Measurements from ENCODE around the gene NUP54.

NUP54 gene

DNA sequence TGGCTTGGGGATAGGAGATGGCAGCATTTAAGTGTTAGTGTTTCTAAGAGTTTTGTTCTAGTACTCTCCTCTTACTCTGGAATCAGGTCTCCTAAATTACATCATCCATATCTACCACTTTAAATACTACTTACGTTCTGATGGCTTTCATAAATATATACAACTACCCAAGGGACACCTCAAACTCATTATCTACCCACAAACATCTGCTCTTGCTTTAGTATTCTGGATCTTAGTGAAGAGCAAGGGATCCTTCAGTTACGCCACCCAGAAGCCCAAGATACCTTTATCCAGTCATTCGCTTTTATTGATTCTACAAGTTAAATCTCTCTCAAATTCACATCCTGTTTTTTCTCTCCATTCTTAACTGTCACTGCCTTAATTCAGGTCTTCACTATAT, 7.0 kb downstream of the NUP54 start:
- no peak for FAIRE-seq

DNA sequence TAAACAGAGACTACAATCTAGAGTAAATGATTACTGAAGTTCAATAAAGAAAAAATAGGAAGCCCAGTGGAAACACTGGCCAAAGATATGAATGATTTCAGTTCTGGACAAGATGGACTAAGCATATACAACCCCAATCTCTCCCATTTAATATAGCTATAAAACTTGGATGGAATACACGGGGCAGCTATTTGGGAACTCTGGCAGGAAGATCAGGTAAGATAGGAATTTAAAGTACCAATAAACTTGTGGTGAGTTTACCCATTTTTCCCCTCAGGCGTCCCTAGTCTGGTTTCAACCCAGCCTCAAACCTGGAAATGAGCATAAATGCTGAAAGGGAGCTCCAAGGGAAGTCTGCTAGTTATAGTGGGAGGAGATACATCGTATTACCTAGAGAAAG, 20.4 kb downstream of the NUP54 start:
- no peak for FAIRE-seq

DNA sequence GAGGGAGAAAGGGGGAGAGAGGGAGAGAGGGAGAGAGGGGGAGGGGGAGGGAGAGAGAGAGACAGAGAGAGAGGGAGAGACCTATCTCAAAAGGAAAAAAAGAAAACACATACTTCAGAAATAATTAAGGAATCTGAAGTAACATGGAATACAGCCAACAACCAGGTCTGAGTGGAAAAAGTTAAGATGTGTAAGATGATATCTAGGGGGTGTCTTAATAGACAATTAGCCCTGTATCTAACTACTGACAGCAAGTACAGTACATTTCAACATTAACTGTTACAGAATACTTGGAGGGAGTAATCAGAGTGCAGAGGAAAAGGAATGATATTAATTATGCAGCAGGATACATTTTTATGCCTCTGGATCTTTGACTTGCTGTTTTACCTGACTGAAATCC, 22.4 kb downstream of the NUP54 start:
- FAIRE-seq, result no peak

DNA sequence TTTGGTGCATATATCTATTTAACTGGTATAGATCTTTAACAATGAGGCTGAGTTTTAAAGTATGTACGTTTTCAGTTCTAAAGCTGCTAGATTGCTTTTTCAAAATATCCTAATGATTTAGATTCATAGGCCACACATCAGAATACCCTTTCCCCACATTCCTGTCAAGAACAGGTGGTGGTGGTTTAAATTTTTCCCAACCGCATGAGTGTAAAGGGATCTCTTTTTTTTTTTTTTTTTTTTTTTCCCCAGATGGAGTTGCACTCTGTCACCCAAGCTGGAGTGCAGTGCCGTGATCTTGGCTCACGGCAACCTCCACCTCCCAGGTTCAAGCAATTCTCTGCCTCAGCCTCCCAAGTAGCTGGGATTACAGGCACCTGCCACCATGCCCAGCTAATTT, 28.0 kb downstream of the NUP54 start:
- no peak for FAIRE-seq

DNA sequence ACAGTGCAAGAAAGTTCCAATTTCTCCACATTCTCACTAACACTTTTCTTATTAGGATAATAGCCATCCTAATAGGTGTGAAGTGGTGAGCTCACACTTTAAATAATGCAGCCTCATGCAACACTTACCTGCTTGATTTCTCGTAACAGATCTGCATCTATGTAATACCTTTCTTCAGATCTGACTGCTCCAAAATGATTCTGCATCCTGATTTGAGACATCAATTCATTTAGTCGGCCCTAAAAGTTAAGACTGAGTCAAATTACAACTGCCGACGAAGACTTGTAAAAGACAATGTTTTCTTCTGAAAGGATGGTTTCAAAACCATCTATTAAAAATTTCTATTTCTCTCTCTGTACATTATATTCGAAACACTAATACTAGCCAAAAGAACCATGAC, 30.7 kb downstream of the NUP54 start:
- no peak for FAIRE-seq

DNA sequence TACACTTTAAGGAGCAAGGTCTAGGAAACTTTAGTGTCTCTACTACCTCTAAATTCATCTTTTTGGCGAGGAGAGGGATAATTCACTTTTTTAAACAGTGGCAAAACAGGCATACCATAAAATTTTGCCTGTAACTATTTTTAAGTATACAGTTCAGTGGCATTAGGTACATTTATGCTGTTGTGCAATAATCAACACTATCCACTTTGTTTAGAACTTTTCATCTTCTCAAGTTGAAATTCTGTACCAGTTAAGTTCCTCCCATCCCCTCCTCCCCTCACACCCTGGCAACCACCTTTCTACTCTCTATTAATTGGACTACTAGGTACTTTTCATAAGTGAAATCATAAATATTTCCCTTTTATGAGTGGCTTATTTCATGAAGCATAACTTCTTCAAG, 31.4 kb downstream of the NUP54 start:
- FAIRE-seq, result no peak

DNA sequence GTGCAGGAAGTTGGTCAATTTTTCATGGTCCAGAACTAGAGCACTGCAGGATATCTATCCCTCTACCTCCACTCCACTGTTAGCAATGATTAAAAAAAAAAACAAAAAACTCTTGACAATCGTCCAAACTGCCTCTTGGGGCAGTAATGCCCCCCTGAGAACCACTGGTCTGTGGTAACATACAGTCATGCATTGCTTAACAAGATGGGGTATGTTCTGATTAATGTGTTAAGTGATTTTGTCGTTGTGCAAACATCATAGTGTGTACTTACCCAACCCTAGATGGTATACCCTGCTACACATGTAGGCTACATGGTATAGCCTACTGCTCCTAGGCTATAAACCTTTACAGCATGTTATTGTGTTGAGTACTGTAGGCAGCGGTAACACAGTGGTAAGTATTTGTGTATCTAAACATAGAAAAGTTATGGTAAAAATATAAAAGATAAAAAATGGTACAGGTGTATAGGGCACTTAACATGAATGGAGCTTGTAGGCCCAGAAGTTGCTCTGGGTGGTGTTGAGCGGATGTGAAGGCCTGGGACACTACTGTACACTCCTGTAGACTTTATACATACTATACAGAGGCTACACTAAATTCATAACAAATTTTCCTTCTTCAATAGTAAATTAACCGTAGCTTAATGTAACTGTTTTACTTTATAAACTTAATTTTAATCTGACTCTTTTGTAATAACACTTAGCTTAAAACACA, 39.6 kb downstream of the NUP54 start:
- no peak for FAIRE-seq

DNA sequence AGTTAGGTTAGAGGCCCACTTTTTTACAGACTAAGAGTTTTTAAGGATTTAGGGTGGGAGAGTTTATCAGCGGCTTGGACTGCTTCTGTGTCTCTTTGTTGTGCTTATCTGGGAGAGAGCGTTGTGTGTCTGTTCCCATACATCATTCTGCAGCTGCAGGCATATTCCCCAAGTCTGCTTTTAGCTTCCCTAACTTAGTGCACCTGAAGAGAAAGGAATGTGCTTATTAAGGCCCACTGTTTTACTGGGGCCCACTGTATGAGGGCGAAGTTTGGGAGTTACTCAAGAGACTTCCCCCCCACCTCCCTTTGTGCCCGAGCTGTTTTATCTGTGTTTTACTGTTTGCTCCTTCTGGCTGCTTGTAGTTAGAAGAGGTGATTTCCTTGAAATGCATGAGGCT, 41.8 kb downstream of the NUP54 start:
- no peak for FAIRE-seq

DNA sequence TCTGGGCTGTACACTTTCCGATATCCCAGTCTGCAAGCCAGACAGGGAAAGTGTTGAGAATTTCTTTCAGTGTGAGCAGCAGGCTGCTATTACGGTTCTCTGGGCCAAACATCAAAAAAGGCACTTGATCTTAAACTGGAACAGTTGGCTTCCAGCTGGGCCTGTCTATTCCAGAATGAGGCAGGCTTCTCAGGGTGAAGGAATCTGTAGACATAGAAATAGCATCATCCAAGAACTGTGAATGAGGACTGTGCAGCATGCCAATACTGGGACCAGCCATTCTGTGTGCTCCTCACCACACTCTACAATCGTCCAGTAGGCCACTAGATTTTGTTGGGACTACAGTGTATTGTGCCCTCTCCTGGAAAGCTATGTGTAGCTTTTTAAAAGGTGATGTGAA, 42.5 kb downstream of the NUP54 start:
- no peak for FAIRE-seq

DNA sequence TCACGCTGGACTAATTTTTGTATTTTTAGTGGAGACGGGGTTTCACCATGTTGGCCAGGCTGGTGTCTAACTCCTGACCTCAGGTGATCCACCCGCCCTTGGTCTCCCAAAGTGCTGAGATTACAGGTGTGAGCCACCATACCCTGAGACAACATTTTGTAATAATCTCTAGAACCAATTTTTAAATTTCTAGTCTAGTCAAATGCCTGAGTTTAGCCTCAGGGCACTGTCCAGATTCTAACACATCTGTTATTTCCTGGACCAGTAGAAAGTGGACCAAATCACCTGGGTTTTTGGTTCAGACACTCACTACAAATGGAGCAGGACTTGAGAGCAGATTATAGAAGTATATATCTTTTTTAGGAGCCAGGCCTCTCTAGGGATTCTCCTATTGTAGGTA, 52.1 kb downstream of the NUP54 start:
- FAIRE-seq, result no peak

DNA sequence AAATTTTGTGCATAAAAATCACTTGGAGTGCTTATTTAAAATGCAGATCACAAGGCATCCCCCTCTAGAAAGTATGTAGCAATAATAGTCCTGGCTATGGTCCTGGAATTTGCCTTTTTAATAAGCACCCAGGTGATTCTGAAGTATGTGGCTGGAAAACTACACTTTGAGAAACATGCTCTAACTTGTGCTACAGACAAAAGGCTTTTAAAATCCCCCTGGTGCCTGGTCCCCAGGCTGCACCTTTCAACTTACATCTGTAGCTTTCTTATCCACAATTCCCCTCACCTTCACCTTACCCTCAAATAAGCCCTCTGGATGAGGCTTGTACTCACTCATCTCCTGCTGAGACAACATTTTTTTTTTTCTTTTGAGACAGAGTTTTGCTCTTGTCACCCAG, 52.6 kb downstream of the NUP54 start:
- FAIRE-seq, result no peak

DNA sequence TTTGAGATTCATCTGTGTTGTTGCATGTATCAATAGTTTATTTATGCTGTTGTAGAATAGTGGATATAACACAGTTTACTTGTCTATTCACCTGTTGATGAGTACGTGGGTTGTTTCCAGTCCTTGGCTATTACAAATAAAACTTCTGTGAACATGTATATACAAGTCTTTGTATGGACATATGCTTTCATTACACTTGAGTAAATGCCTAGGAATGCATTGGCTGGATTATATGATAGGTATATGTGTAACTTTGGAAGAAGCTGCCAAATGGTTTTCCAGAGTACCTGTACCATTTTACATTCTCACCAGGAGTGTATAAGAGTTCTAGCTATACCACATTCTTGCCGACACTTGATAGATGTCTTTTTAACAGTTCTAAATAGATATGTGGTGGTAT, 57.1 kb downstream of the NUP54 start:
- FAIRE-seq, result no peak

DNA sequence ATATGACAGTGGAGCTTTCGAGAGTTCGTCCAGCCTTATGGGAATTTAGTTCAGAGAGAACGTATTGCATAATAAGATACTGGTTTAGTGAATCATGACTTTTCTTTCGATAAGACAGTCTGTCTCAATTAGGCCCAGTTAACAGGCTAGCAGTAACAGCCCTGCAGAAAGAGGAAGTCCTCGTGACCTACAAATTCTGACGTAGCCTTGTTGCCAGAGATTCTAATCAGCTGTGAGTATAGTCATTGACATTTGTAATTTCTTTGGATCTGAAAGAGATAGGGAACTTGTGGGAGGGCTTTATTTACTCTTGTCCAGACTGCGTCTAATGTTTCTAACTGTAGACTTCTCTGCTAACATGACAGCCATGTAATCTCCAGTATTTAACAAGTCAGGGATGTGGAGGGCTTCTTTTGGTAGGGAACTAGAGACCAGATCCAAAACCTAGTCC, 57.9 kb downstream of the NUP54 start:
- FAIRE-seq, result no peak

DNA sequence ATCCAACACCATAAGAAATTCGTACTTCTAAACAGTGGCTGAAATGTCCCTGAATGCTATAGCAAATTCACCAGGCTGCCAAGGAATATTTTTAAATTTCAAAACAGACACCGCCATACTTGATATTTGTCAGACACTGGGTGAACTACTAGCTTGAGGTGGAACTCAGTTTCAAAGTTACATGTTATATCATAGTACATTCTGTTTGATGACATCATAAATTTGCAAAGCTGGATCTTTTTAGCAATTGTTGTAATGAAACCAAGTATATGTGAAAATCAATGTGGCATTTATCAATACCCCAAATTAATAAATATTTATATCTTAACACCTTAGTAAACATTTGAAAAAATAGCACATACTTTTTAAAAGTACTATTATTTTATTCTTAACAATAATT, 59.5 kb downstream of the NUP54 start:
- no peak for FAIRE-seq

DNA sequence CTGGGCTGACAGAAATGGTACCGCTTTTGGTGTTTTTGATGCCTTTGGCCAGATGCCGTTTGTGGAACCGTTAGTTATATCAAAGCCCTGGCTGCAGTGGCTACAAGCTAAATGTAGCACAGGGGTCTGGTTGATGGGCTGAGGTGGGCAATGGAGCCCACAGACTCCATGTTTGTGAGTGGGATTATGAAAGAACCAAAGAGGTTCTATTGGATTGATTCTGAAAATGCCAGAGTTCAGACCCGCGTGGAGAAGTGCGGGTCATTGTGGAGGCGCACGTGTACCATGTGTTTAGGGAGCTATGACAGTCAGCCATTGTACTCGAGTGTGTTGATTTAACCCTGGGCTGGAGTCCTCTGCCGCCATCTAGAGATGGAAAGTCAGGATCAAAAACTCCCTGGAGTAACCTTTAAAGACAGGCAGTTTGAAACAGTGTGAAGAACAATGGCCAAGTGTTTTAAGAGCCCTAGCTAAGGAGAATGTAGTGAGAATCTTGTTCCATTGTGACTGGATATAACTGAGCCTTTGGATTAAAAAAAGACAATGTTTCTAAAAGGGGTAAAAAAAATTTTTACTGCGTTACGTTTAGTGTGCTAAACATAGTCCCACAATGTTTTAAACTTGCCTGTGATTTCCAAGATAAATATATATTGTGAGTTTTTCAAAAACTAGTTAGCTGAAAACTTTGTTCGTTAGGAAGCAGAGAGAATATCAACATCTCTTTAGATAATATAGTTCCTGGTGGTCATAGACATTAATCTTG, 61.0 kb downstream of the NUP54 start:
- FAIRE-seq, result peak; percentile 79

DNA sequence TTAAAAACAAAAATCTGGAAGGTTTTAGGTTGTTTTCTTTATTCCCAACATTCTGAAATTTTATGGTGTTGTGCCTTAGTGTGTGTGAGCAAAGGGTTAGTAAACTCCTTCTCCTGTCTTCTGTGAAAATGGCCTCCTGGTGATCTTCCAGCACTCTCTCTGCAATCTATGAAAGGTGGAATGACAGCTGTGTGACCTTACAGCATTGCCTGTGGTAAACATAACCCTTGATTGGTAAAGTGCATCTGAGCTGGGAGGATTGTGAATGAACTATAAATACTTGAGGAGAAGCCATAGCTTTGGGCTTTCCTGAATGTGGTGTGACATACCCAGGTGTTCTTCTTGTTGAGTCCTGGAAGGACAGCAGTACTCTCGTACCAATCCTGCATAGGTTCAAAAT, 63.7 kb downstream of the NUP54 start:
- no peak for FAIRE-seq

DNA sequence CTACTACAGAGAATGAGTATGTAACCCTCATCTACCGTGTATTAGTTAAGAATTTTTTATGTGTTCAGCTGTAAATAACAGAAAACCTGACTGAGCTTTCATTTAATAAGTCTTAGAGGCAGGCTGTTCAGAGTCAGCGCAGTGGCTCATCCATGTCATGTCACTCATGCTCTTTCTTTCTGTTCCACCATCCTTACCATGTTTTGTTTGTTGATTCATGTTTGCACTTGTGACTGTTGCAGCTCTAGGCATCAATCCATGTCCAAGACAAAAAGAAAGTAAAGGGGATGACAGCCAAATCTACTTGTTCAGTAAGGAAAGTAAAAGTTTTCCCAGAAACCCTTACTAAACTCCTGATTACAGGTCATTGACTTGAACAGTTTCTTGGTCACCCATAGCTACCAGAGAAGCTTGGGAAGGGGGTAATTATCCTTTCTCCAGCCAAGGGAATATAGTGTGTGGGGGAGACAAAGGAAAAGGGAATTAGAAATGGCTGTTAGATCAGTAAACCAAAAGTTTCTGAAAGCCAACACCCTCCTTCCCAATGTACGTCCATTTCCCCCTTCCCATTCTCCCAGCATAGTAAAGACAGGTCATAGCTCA, 64.7 kb downstream of the NUP54 start:
- no peak for FAIRE-seq

DNA sequence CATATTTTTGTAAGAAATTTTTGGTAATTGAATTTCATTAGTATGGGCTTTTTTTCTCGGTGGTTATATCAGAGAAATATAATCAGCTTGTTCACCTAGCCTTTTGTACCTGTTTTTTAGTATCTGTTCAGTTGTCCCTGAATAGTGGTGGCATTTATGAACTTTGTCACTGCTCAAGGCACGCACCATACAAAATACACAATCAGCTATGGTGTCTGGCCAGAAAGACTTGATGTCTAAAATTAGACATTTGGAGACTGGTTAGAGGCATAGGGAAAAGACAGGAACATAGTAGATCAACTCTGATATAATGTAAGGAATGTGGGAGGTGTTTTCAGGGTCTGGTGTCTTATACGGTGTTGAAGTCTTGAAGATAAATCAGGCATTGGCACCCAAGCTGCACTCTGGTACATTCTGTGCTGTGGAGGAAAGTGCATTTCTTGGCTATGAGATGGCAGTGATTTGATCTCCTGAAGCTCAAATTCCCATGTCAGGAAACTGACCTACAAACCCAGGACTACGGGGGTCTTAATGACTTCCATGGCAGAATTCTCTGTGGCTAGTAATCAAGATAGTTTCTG, 70.1 kb downstream of the NUP54 start:
- no peak for FAIRE-seq

DNA sequence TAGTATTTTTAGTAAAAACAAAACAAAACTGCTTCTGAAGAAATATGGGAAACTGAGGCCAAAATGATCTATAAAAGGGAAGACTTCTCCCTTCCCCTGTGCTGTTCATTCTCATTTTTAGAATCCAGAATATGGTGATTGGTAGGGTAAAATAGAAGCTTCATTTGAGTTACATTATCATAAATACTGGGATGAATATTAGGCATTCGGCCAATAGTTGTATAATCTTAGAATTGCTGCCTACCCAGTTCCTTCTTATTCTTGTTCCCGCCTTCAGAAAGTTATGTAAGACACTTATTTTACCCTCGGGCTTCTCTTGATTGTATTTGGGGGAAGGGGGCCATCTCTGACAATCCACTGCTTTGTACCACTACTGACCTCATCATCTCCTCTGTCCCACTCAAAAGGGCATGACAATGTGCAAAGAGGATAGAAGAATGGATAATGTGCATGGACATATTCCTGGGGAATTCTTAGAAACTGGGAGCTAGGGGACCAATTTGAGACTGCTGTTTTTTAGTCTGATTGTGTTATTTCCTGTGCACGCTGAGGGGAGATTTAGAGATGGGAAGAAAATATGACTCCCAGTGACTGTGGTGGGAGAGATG, 73.1 kb downstream of the NUP54 start:
- FAIRE-seq, result no peak

DNA sequence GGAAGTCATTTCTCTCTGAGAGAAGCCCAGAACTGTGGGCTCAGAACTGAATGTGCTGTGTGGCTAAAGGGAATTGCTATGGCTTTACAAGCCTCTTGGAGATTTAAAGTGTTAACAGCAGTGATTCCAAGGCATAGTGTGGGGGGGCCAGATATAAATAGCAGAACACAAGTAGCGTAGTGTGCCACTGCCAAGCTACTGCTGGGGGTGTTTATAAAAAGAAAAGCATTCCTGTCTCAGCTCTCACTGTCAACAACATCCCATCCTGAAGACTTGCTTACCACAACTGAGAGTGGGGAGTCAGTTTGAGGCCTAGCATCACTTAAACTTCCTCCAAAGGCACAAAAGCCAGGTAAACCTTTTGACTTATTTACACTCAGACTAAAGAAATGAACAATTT, 73.7 kb downstream of the NUP54 start, which contains the start of gene ART3:
Gene ART3 (plus strand): TSS at position 242 of the 400 bp plus-strand sequence. CDS start 1,181 bp downstream, outside the sequence.
- no peak for FAIRE-seq

DNA sequence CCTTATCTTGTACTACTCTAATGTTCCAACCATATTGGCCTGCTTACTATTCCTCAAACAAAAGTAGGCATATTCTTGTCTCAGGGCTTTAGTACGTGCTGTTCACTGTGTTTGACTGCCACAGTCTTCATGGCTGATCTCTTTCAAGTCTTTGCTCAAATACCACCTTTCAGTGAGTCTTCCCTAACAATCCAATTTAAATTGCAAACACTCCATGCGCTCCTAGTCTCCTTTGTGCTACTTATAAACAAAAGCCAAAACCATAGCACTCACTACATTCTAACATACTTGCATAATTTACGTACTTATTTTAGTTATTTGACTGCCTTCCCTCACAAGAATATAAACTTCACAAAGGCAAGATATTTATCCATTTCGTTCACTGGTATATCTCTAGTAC, 75.4 kb downstream of the NUP54 start:
- no peak for FAIRE-seq

DNA sequence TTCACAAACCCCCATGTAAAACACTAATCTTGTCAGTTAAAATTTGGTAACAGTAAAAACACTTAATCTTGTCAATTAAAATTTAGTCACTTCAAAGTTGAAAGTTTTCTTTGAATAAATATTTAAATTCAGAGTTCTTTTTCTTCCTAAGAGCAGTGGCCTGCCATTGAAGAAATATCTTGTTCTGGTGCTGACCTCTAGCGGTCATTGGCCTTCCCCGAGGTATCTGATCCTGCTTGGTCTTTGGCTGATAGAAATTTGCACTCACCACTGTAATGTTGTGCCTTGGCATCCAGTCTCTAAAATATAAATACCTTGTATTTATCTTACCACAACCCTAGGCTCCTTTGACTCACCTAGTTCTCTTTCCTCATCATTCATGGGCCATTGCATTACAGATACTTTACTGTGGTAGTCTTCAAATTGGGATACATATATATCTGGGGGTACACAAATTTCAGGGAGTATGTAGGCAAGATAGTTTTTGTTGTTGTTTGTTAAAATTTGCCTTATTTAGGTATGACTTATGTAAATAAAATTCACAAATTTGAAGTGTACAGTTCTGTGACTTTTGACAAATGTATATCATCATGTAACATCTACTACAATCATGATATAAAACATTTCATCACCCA, 80.4 kb downstream of the NUP54 start:
- peak; percentile 94 for FAIRE-seq

DNA sequence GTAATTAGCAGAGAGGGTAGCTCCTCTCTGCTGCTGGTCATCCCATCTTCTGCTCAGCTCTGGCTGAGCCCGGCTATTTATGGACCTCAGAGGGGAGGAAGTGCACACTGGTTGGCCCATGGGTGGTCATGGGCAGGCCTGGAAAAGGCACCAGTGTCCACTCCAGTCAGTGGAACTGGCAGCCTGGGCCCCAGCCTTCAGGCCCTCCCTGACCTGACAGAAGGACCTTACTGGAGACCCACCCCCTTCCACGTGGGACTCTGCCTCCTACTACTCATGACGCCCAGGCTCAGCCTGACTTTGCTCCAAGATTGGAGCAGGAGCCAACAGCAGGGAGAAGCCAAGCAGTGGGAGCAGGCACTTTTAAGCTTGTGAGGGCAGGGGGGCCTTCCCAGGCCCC, 81.7 kb downstream of the NUP54 start:
- no peak for FAIRE-seq

Measured in TTC549 (cell line).